RWPE1 (cell line): ENCODE measurements around the gene ADGRL2.

ENCODE experiments used
- CTCF ChIA-PET: fragments of 350-600 bp; sonication (Branson Sonifier 250); formaldehyde crosslinking; extraction: SDS; loops from one replicate; lab custom pipeline; 2021; lab: Yijun Ruan, JAX
- POLR2A ChIA-PET: fragments of 400-600 bp; formaldehyde crosslinking; extraction: SDS; loops from one replicate; lab custom pipeline; 2020; ENCODE audit warnings: antibody characterized with exemption; ENCODE audit not compliant: low non-redundant PET; lab: Yijun Ruan, JAX
- DNase-seq: peaks from one replicate; pipeline ENCODE4 v3.0.0; 2012; ENCODE audit warnings: low spot score
- H3K27ac ChIP-seq: fragments of 450-650 bp; 2 replicates; pipeline ENCODE4 v1.5.1; 2017
- CTCF ChIP-seq: fragments of 450-650 bp; conservative IDR thresholded peaks from 2 replicates; pipeline ENCODE4 v1.5.1; 2017; ENCODE audit warnings: low read depth, mild to moderate bottlenecking

Gene ADGRL2

GRCh38 chr1:81974222-81974841 lies 173.6 kb downstream of the ADGRL2 start:
- CTCF ChIA-PET, result interaction anchor here (0.6 kb wide), 1 partner anchor 214 kb away, joined by 3 read pairs; no protein-coding TSS in a partner anchor
- DNase-seq, result no peak
- POLR2A ChIA-PET, result no interaction called here
- H3K27ac ChIP-seq, result no peak overlapping the region
- no peak for TF ChIP-seq CTCF

GRCh38 chr1:81974883-81975555 lies 174.3 kb downstream of the ADGRL2 start:
- H3K27ac ChIP-seq, result no peak overlapping the region
- ChIA-PET CTCF (interaction anchor here (0.6 kb wide), 1 partner anchor 215 kb away, joined by 3 read pairs; no protein-coding TSS in a partner anchor), POLR2A (no interaction called here)
- TF ChIP-seq CTCF, result no peak
- no peak for DNase-seq

- no peak for DNase-seq
- POLR2A ChIA-PET, result no interaction called here
- no peak overlapping the region for H3K27ac ChIP-seq
- CTCF ChIA-PET, result interaction anchor here (0.7 kb wide), 1 partner anchor 19 kb away, joined by 3 read pairs; no protein-coding TSS in a partner anchor
- TF ChIP-seq CTCF, result no peak
These were observed 175.8 kb downstream of the ADGRL2 start for GRCh38 chr1:81976539-81976938.

GRCh38 chr1:81978945-81979344 lies 178.2 kb downstream of the ADGRL2 start:
- no peak for TF ChIP-seq CTCF
- ChIA-PET POLR2A (no interaction called here), CTCF (interaction anchor here (0.6 to 0.8 kb wide), 2 partner anchors 51 to 63 kb away, joined by 3 to 4 read pairs; no protein-coding TSS in a partner anchor)
- no peak overlapping the region for H3K27ac ChIP-seq
- DNase-seq, result no peak

GRCh38 chr1:81982523-81982922 lies 181.8 kb downstream of the ADGRL2 start:
- CTCF ChIA-PET, result no interaction called here
- no peak for DNase-seq
- no peak overlapping the region for H3K27ac ChIP-seq
- POLR2A ChIA-PET, result no interaction called here
- TF ChIP-seq CTCF, result no peak

GRCh38 chr1:81989524-81989923 lies 188.8 kb downstream of the ADGRL2 start:
- no peak overlapping the region for H3K27ac ChIP-seq
- ChIA-PET CTCF (no interaction called here), POLR2A (no interaction called here)
- no peak for TF ChIP-seq CTCF
- no peak for DNase-seq
